Naive thymus-derived CD8-positive, alpha-beta T cell (primary cell): ENCODE results near the gene PRKCB. TPM values are rescaled to one million over a fixed set of nuclear protein-coding genes. Genes with fewer than 3 reads are reported as not detected.

Source experiments
- ATAC-seq, 2 donors: fragments of 150-1000 bp; cut with Tn5 transposase in 1 of 2; sonication (Bioruptor Pico), chemical (Tn5 transposase) in 1 of 2; 1 replicate in 1 of 2; 2 replicates in 1 of 2; pipeline ENCODE4 v1.10.0; 2021; ENCODE audit warnings: mild to moderate bottlenecking in 2 of 2, moderate library complexity in 2 of 2
- POLR2A ChIA-PET: fragments of 350-600 bp; sonication (Branson Sonifier 250); formaldehyde crosslinking; loops from one replicate; lab custom pipeline; 2021; ENCODE audit warnings: antibody characterized with exemption; lab: Charles Lee
- DNase-seq, 10 donors: peaks; one replicate each; pipeline versions ENCODE4 v3.0.0 to v3.0.0-alpha.2; 2020 to 2022
- H3K27ac Mint-ChIP-seq, 10 donors: one replicate each; pipeline ENCODE4 v1.8.0; 2020 to 2022; ENCODE audit warnings: mild to moderate bottlenecking in 10 of 10, mixed read lengths in 10 of 10, moderate library complexity in 4 of 10, inconsistent platforms in 1 of 10
- H3K27me3 Mint-ChIP-seq, 5 donors: one replicate each; pipeline ENCODE4 v1.8.0; 2021 to 2022; ENCODE audit warnings: mixed read lengths in 5 of 5
- H3K36me3 Mint-ChIP-seq, 3 donors: one replicate each; pipeline ENCODE4 v1.8.0; 2020 to 2022; ENCODE audit warnings: mixed read lengths in 3 of 3, mild to moderate bottlenecking in 2 of 3, inconsistent platforms in 1 of 3
- H3K4me1 Mint-ChIP-seq, 4 donors: one replicate each; pipeline ENCODE4 v1.8.0; 2021 to 2022; ENCODE audit warnings: mixed read lengths in 4 of 4
- H3K4me3 Mint-ChIP-seq, 10 donors: one replicate each; pipeline ENCODE4 v1.8.0; 2020 to 2022; ENCODE audit warnings: mild to moderate bottlenecking in 10 of 10, mixed read lengths in 10 of 10, moderate library complexity in 6 of 10, inconsistent platforms in 1 of 10
- H3K9me3 Mint-ChIP-seq, 9 donors: one replicate each; pipeline ENCODE4 v1.8.0; 2020 to 2022; ENCODE audit warnings: mixed read lengths in 9 of 9, mild to moderate bottlenecking in 3 of 9, inconsistent platforms in 1 of 9, moderate library complexity in 1 of 9
- polyA plus RNA-seq, 3 donors: library from polyadenylated mRNA; unstranded; fragments of 300-500 nt; fragmentation: Illumina TruSeq; gene quantifications; one replicate each; pipeline ENCODE4 v1.2.3, GENCODE V29; 2021
- total RNA-seq, 8 experiments: library from RNA in 2 of 8; stranded (reverse) in 2 of 8; gene quantifications; one replicate each; pipeline ENCODE4 v1.2.3 and lab custom pipeline; 2021 to 2026

The PRKCB gene
- total and polyA plus RNA-seq, 5 experiments from 2014 or later = 57.2 to 142 (median 123) TPM

DNA sequence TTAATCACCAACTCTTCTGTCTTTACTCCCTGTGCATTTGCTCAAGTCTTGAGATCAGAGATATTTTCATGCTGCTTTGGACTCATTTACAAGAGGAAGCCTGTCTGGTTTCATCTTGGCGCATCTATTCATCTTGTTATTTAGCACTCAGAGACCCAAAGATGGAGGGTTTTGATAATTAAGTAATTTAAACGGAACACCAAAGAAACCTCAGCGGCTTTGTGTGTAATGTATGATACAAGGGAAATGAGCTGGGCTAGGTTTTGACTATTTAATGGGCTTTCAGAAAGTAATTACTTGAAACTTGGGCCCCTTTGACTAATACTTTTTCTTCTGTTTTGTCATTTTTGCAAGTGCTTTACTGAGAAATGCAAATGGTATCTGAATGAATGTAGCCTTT, 354.2 kb downstream of the PRKCB start:
- H3K27me3 Mint-ChIP-seq = no peaks in the 10 kb centered on the region
- POLR2A ChIA-PET = interaction anchor here (0.6 kb wide), 1 partner anchor 316 kb away, joined by 3 read pairs; no protein-coding TSS in a partner anchor

GRCh38 chr16:24191876-24192402, 356.2 kb downstream of the PRKCB start:
- POLR2A ChIA-PET = no interaction called here
- no peak overlapping the region for H3K4me3 Mint-ChIP-seq
- no peak overlapping the region for H3K27ac Mint-ChIP-seq
- peaks cover 5 to 84% (median 19%) of the 10 kb centered on the region in 3 donors for H3K36me3 Mint-ChIP-seq
- H3K4me1 Mint-ChIP-seq = peaks cover 0 to 16% (median 8%) of the 10 kb centered on the region in 4 donors
- no peaks in the 10 kb centered on the region for H3K9me3 Mint-ChIP-seq
- H3K27me3 Mint-ChIP-seq = no peaks in the 10 kb centered on the region
- DNase-seq = no peak
- no peak for ATAC-seq

More for the DNA sequence above, 354.2 kb downstream of the PRKCB start:
- no peak for DNase-seq
- Mint-ChIP-seq H3K9me3 (no peaks in the 10 kb centered on the region), H3K36me3 (peaks cover 5 to 86% (median 20%) of the 10 kb centered on the region in 3 donors), H3K4me3 (no peak overlapping the region), H3K4me1 (peaks cover 0 to 11% (median 5%) of the 10 kb centered on the region in 4 donors), H3K27ac (peak overlapping the region in 2 of 10 donors; percentile 16 to 56)
- ATAC-seq = no peak

DNA sequence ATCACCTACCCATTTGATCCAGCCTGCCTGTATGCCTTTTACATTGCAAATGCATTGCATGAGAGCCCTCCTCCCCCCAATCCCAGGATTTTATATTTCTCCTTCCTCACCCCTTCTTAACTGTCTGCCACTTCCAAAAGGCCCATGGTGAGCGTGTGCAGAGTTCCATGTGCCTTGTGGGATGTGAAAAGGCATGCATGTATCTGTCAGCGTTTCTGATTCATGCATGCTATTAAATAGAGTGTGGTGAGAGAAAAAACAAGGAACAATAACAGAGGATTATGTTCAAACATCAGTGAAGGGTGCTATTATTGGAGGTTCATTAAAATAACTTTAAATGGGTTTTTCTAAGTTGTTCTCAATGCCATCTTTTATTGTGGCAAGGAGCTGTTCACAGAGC, 359.4 kb downstream of the PRKCB start:
- POLR2A ChIA-PET = no interaction called here
- ATAC-seq (no peak), DNase-seq (no peak)
- H3K36me3 Mint-ChIP-seq = peaks cover 14 to 76% (median 27%) of the 10 kb centered on the region in 3 donors
- peaks cover 0 to 19% (median 0%) of the 10 kb centered on the region in 4 donors for H3K4me1 Mint-ChIP-seq
- no peak overlapping the region for H3K27ac Mint-ChIP-seq
- no peaks in the 10 kb centered on the region for H3K27me3 Mint-ChIP-seq
- no peaks in the 10 kb centered on the region for H3K9me3 Mint-ChIP-seq
- H3K4me3 Mint-ChIP-seq = no peak overlapping the region

DNA sequence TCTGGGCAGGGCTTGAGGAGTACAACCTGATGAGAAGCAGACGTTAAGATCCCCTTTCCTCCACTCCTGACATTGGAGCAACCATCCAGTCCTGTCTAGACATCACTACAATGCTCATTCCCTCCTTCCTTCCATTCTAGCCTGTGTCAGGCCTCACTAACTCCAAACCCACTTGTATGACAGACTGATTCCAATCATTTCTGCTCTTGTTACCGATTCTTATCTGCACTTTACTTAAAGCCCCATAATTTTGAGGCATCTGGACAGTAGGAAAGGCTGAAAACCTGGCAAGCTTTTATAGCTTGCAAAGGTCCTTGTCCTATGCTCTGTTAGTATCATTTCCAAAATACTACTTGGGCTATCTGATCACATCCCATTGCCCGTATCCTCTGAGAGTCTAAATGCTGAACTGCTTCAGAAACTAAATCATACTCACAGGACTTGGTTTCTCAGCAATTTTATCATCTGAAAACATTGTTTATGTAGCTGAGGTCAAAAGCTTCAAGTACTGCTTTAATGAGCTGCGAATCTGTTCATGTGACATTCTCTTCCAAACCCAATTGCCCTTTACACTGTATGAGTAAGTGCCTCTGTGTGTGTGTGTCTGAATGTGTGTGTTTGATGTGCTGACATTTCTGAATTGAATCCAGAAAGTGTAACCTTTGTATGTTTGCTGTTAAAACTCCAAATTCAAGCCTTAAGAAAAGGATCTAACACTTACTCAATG, 363.2 kb downstream of the PRKCB start:
- Mint-ChIP-seq H3K4me1 (peaks cover 0 to 21% (median 0%) of the 10 kb centered on the region in 4 donors), H3K27me3 (no peaks in the 10 kb centered on the region), H3K9me3 (peaks cover 0 to 2% (median 0%) of the 10 kb centered on the region in 9 donors), H3K4me3 (no peak overlapping the region), H3K27ac (peak overlapping the region in 4 of 10 donors; percentile 22 to 82 (median 30)), H3K36me3 (peaks cover 19 to 72% (median 30%) of the 10 kb centered on the region in 3 donors)
- POLR2A ChIA-PET = no interaction called here
- ATAC-seq (no peak), DNase-seq (no peak)

DNA sequence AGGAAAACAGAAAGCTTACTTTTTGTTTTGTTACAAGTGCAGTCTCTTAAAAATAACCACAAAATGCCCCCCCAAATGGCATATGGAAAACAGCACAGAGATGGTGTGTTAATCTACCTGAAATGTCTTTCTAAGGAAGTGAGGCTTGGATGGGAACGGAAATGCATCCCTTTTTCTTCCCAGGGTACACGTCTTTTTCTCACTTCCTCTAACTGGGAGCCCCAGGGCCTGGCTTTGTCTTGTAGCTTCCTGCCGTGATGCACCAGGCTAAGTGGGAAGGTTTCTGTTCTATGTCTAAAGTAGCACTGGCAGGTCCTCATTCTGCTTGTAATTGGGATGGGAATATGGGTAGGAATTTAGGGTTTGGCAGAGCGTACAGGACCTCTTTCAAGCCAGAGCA, 367.9 kb downstream of the PRKCB start:
- POLR2A ChIA-PET = interaction anchor here (1.0 kb wide), 1 partner anchor 19 kb away, joined by 3 read pairs; no protein-coding TSS in a partner anchor
- Mint-ChIP-seq H3K36me3 (peaks cover 20 to 76% (median 42%) of the 10 kb centered on the region in 3 donors), H3K27ac (peak overlapping the region in 3 of 10 donors; percentile 14 to 60 (median 24)), H3K9me3 (peaks cover 0 to 2% (median 0%) of the 10 kb centered on the region in 9 donors), H3K4me3 (no peak overlapping the region), H3K27me3 (no peaks in the 10 kb centered on the region), H3K4me1 (peaks cover 0 to 5% (median under 1%) of the 10 kb centered on the region in 4 donors)
- ATAC-seq (no peak), DNase-seq (no peak)

GRCh38 chr16:24204150-24204665, 368.4 kb downstream of the PRKCB start:
- POLR2A ChIA-PET = interaction anchor here (1.0 kb wide), 1 partner anchor 19 kb away, joined by 3 read pairs; no protein-coding TSS in a partner anchor
- DNase-seq (no peak), ATAC-seq (no peak)
- Mint-ChIP-seq H3K4me3 (no peak overlapping the region), H3K27ac (peak overlapping the region in 1 of 10 donors; percentile 28), H3K9me3 (peaks cover 0 to 2% (median 0%) of the 10 kb centered on the region in 9 donors), H3K27me3 (no peaks in the 10 kb centered on the region), H3K36me3 (peaks cover 15 to 76% (median 46%) of the 10 kb centered on the region in 3 donors), H3K4me1 (peaks cover 0 to 6% (median under 1%) of the 10 kb centered on the region in 4 donors)

DNA sequence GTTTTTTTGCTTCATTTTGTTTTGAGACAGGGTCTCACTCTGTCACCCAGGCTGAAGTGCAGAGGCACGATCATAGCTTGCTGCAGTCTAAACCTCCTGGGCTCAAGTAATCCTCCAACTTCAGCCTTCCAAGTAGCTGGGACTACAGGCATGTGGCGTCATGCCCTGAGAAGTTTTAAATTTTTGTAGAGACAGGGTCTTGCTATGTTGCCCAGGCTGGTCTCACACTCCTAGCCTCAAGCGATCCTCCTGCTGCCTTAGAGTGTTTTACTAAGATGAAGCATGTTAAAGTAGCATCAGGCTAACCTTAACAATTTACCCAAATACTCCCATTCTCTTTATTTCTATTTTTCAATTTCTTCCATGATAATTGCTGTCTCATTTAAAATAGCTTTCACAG, 371.1 kb downstream of the PRKCB start:
- DNase-seq = no peak
- Mint-ChIP-seq H3K27ac (peak overlapping the region in 2 of 10 donors; percentile 19 to 52), H3K36me3 (peaks cover 13 to 88% (median 45%) of the 10 kb centered on the region in 3 donors), H3K4me3 (no peak overlapping the region), H3K9me3 (no peaks in the 10 kb centered on the region), H3K4me1 (peaks cover 0 to 11% (median under 1%) of the 10 kb centered on the region in 4 donors), H3K27me3 (no peaks in the 10 kb centered on the region)
- POLR2A ChIA-PET = no interaction called here
- no peak for ATAC-seq

DNA sequence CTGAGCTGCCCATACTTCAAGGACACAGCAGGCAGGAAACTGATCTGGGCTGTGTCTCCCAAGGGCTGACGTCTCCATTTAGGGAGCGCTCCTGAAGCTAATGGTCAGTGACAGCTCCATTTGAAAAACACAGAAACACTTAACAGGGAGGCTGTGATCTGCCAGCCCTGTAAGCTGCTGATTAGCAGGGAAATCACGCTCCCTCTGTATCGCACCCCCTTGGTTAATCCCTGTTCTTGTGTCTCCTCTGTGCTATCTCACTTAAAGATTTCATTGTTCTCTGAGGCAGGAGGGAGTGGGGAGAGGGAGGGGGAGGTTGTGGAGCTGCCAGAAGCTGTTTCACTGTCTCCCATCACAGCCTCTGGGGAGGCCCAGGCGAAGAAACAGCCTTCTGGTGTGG, 372.9 kb downstream of the PRKCB start:
- Mint-ChIP-seq H3K27me3 (no peaks in the 10 kb centered on the region), H3K4me3 (no peak overlapping the region), H3K27ac (no peak overlapping the region), H3K9me3 (no peaks in the 10 kb centered on the region), H3K4me1 (peaks cover 0 to 8% (median under 1%) of the 10 kb centered on the region in 4 donors), H3K36me3 (peaks cover 8 to 89% (median 40%) of the 10 kb centered on the region in 3 donors)
- POLR2A ChIA-PET = interaction anchor here (0.5 kb wide), 1 partner anchor 1085 kb away, joined by 3 read pairs; no protein-coding TSS in a partner anchor
- no peak for ATAC-seq
- DNase-seq = no peak

GRCh38 chr16:24214992-24215391, 379.2 kb downstream of the PRKCB start:
- POLR2A ChIA-PET = no interaction called here
- Mint-ChIP-seq H3K27me3 (no peaks in the 10 kb centered on the region), H3K4me3 (no peak overlapping the region), H3K27ac (peak overlapping the region in 1 of 10 donors; percentile 50), H3K36me3 (peaks cover 22 to 76% (median 51%) of the 10 kb centered on the region in 3 donors), H3K4me1 (no peaks in the 10 kb centered on the region), H3K9me3 (no peaks in the 10 kb centered on the region)
- DNase-seq = no peak
- ATAC-seq = no peak

DNA sequence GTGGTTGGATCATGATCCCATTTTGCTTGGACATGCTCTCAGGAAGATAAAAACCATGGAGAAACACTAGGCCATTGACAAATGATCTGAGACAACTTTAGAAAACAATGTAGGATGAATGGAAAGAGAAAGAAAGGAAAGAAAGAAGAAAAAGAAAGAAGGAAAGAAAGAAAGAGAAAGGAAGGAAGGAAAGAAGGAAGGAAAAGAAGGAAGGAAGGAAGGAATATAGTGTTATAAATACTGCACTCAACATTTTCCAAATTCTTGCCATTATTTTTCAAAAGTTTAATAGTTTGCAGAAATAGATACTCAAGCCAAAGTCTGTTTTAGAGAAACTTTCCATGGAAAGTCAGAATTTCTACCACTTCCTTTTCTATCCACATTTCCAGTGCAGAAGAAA, 381.2 kb downstream of the PRKCB start:
- H3K27me3 Mint-ChIP-seq = no peaks in the 10 kb centered on the region
- ATAC-seq = no peak
- peaks cover 0 to 13% (median 2%) of the 10 kb centered on the region in 9 donors for H3K9me3 Mint-ChIP-seq
- no peak overlapping the region for H3K4me3 Mint-ChIP-seq
- no peak for DNase-seq
- H3K36me3 Mint-ChIP-seq = peaks cover 22 to 75% (median 68%) of the 10 kb centered on the region in 3 donors
- H3K27ac Mint-ChIP-seq = peak overlapping the region in 1 of 10 donors; percentile 20
- H3K4me1 Mint-ChIP-seq = no peaks in the 10 kb centered on the region
- POLR2A ChIA-PET = no interaction called here

GRCh38 chr16:24217461-24217860, 381.7 kb downstream of the PRKCB start:
- Mint-ChIP-seq H3K9me3 (peaks cover 0 to 18% (median 5%) of the 10 kb centered on the region in 9 donors), H3K4me3 (no peak overlapping the region), H3K4me1 (no peaks in the 10 kb centered on the region), H3K36me3 (peaks cover 23 to 73% (median 72%) of the 10 kb centered on the region in 3 donors), H3K27me3 (no peaks in the 10 kb centered on the region), H3K27ac (peak overlapping the region in 1 of 10 donors; percentile 60)
- ATAC-seq (no peak), DNase-seq (no peak)
- POLR2A ChIA-PET = interaction anchor here (0.6 kb wide), 1 partner anchor 95 kb away, joined by 5 read pairs; no protein-coding TSS in a partner anchor

DNA sequence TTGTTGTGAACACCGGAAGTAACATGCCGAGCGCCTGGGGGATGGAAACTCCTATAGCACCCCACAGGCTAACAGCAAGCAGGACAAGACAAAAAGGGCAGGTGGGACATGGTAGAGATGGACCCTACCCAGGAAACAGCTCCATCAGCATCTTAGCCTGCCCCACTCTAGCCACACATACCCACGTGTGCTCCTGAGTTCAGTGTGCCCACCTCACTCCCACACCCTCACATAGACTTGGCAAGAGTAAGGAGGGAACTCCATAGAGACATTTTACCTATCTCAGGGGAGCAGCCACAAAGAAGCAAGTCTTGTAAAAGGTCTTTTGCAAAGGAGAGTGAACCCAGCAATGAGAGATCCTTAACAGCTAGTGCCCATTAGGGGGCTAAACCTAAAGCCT, 382.5 kb downstream of the PRKCB start:
- H3K36me3 Mint-ChIP-seq = peaks cover 23 to 70% (median 66%) of the 10 kb centered on the region in 3 donors
- peaks cover 0 to 26% (median 6%) of the 10 kb centered on the region in 9 donors for H3K9me3 Mint-ChIP-seq
- H3K4me3 Mint-ChIP-seq = no peak overlapping the region
- peak overlapping the region in 1 of 10 donors; percentile 3 for H3K27ac Mint-ChIP-seq
- no peaks in the 10 kb centered on the region for H3K4me1 Mint-ChIP-seq
- ATAC-seq (no peak), DNase-seq (no peak)
- no peaks in the 10 kb centered on the region for H3K27me3 Mint-ChIP-seq
- POLR2A ChIA-PET = no interaction called here
